HUES64 (cell line): ENCODE measurements around the gene MYRIP.

Experiments
- H3K27ac ChIP-seq: 2 replicates; pipeline ENCODE4 v1.7.0; 2013; ENCODE audit warnings: low read depth, low read length, inconsistent platforms
- H3K27me3 ChIP-seq: 2 replicates; pipeline ENCODE4 v1.6.1; 2013; ENCODE audit warnings: mild to moderate bottlenecking, low read length; ENCODE audit not compliant: insufficient read depth
- H3K36me3 ChIP-seq: 2 replicates; pipeline ENCODE4 v1.6.1; 2013; ENCODE audit warnings: mild to moderate bottlenecking, low read length; ENCODE audit not compliant: insufficient read depth
- H3K4me1 ChIP-seq: 2 replicates; pipeline ENCODE4 v1.6.1; 2013; ENCODE audit warnings: mild to moderate bottlenecking, low read length, moderate library complexity; ENCODE audit not compliant: insufficient read depth
- H3K4me3 ChIP-seq: 2 replicates; pipeline ENCODE4 v1.5.1; 2013; ENCODE audit warnings: mild to moderate bottlenecking, low read length, moderate library complexity
- H3K9ac ChIP-seq: 2 replicates; pipeline ENCODE4 v1.6.1; 2013; ENCODE audit warnings: mild to moderate bottlenecking, low read depth, low read length
- H3K9me3 ChIP-seq: 2 replicates; pipeline ENCODE4 v1.6.1; 2013; ENCODE audit warnings: low read depth, low read length; ENCODE audit not compliant: insufficient read depth
- WGBS: fragments of 150-250, 120-280 bp; methylation state at CpG from one replicate; pipeline ENCODE4 v1.1.7; 2013; ENCODE audit warnings: missing lambda C conversion rate; 5-methylcytosine and 5-hydroxymethylcytosine counted together

The MYRIP gene

DNA sequence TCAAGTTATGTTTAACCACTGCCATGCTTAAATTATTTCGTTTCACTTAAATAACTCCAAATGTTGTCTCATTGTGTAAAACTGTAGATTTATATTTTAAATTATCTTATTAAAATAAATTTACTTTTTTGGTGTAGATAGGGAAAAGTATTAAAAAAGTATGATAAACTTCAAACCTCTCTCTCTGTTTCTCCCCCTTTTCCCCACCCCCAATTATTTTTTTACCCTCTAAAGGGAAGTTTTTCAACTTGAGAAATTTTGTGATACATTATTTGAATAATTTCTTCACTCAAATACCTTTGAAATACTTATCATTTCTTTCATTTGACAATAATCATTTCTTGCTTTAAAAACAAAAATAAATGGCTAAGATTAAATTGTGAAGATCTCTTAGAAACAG is 433.2 kb downstream of the MYRIP start:
- Histone ChIP-seq H3K36me3 (no peaks in the 10 kb centered on the region), H3K27me3 (no peaks in the 10 kb centered on the region)

GRCh38 chr3:40243056-40243455 is 433.6 kb downstream of the MYRIP start:
- H3K4me3 ChIP-seq, result no peak overlapping the region
- 100% methylated on average over 1 of the region's 1 CpG for WGBS

More for the DNA sequence above, 433.2 kb downstream of the MYRIP start:
- WGBS, result 100% methylated on average over 1 of the region's 1 CpG
- H3K27ac ChIP-seq, result no peak overlapping the region
- no peaks in the 10 kb centered on the region for H3K9me3 ChIP-seq
- H3K9ac ChIP-seq, result no peak overlapping the region
- no peak overlapping the region for H3K4me3 ChIP-seq
- no peaks in the 10 kb centered on the region for H3K4me1 ChIP-seq

DNA sequence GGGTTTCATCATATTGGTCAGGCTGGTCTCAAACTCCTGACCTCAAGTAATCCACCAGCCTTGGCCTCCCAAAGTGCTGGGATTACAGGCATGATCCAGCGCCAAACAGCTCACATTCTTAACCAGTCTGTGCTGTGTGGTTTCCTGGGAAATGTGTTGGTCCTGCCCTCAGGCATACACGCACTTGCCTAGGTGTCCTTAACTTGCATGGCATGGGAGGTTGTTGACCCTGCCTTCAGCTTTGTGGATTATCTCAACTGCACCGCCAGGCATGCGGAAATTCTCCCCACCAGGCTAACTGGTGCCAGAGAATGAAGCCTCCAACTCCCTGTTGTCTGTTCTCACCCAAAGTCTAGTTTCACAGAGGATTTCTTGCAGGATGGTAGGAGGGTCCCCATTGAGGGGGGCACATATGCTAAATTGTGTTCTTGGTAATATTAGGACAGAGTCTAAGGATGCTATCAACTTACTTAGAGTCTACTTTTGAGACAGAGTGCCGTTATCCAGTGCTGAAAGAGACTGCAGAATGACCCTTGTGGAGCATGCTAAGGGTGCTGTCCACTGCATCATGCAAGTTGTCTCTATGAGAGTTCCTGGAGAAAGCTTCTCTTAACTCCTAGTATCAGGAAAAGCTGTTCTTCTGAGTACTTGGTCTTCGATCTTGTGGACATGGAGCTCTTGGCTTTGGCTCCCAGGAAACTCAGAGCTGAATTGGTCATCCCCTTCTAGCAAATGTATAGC is 438.5 kb downstream of the MYRIP start:
- WGBS, result 93% methylated on average over 6 of the region's 6 CpGs

More at GRCh38 chr3:40243056-40243455, 433.6 kb downstream of the MYRIP start:
- Histone ChIP-seq H3K4me1 (no peaks in the 10 kb centered on the region), H3K9me3 (no peaks in the 10 kb centered on the region), H3K9ac (no peak overlapping the region), H3K27me3 (no peaks in the 10 kb centered on the region), H3K36me3 (no peaks in the 10 kb centered on the region), H3K27ac (no peak overlapping the region)

DNA sequence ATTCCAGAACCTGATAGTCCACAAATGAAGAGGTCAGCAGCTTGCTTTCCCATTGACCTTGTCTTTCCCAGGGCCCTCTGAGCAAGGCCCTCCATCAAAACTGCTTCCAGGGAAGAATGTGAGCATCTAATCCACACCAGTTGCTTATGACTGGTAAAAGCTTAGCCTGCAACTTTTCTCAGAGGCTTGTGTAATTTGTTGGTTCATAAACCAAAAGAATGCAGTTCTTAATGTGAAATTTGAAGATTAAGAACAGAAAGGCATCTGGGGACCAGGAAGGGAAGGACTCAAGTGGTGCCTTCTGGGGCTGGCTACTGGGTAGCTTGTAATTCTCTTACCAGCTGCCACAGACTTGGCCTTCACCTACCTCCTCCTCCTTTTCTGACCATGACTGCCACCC is 439.2 kb downstream of the MYRIP start:
- Histone ChIP-seq H3K9ac (no peak overlapping the region), H3K36me3 (no peaks in the 10 kb centered on the region), H3K27me3 (no peaks in the 10 kb centered on the region), H3K27ac (no peak overlapping the region), H3K4me3 (no peak overlapping the region), H3K9me3 (no peaks in the 10 kb centered on the region), H3K4me1 (no peaks in the 10 kb centered on the region)

More for the DNA sequence above, 438.5 kb downstream of the MYRIP start:
- Histone ChIP-seq H3K36me3 (no peaks in the 10 kb centered on the region), H3K27me3 (no peaks in the 10 kb centered on the region), H3K4me3 (no peak overlapping the region), H3K9me3 (no peaks in the 10 kb centered on the region), H3K9ac (no peak overlapping the region), H3K4me1 (no peaks in the 10 kb centered on the region), H3K27ac (no peak overlapping the region)

DNA sequence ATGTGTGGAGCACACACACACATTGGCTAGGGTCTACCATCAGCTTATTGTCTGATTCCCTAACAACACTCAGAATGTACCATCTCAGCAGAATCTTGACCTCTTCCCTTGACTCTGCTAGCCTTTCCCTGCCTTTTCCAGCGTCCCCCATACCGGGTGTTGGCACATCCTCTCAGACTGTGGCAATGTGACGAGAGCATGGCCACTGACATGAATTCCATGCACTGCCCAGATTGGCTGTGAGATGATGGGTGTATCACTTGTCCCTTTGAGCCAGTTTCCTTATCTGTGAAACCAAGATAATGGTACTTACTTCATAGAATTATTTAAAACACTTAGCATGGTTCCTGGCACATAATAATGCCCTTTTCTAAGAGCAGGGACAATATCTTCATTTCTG is 439.8 kb downstream of the MYRIP start:
- no peak overlapping the region for H3K9ac ChIP-seq
- H3K27me3 ChIP-seq, result no peaks in the 10 kb centered on the region
- 93% methylated on average over 3 of the region's 3 CpGs for WGBS
- H3K36me3 ChIP-seq, result no peaks in the 10 kb centered on the region
- H3K27ac ChIP-seq, result no peak overlapping the region
- no peaks in the 10 kb centered on the region for H3K9me3 ChIP-seq
- H3K4me1 ChIP-seq, result no peaks in the 10 kb centered on the region
- no peak overlapping the region for H3K4me3 ChIP-seq

GRCh38 chr3:40254491-40254890 is 445.1 kb downstream of the MYRIP start:
- no peaks in the 10 kb centered on the region for H3K36me3 ChIP-seq
- H3K9ac ChIP-seq, result no peak overlapping the region
- H3K9me3 ChIP-seq, result no peaks in the 10 kb centered on the region
- H3K27ac ChIP-seq, result no peak overlapping the region
- H3K27me3 ChIP-seq, result no peaks in the 10 kb centered on the region
- H3K4me1 ChIP-seq, result peaks cover 3% of the 10 kb centered on the region
- WGBS, result 86% methylated on average over 2 of the region's 2 CpGs
- no peak overlapping the region for H3K4me3 ChIP-seq

GRCh38 chr3:40254891-40255290 is 445.5 kb downstream of the MYRIP start:
- no peak overlapping the region for H3K9ac ChIP-seq
- peaks cover 7% of the 10 kb centered on the region for H3K4me1 ChIP-seq
- H3K27ac ChIP-seq, result no peak overlapping the region
- H3K9me3 ChIP-seq, result no peaks in the 10 kb centered on the region
- H3K4me3 ChIP-seq, result no peak overlapping the region
- H3K27me3 ChIP-seq, result no peaks in the 10 kb centered on the region
- WGBS, result 95% methylated on average over 2 of the region's 2 CpGs
- H3K36me3 ChIP-seq, result no peaks in the 10 kb centered on the region

GRCh38 chr3:40255532-40255931 is 446.1 kb downstream of the MYRIP start:
- no peaks in the 10 kb centered on the region for H3K36me3 ChIP-seq
- H3K9me3 ChIP-seq, result no peaks in the 10 kb centered on the region
- no peak overlapping the region for H3K27ac ChIP-seq
- no peak overlapping the region for H3K4me3 ChIP-seq
- 100% methylated on average over 1 of the region's 1 CpG for WGBS
- no peaks in the 10 kb centered on the region for H3K27me3 ChIP-seq
- peaks cover 7% of the 10 kb centered on the region for H3K4me1 ChIP-seq
- no peak overlapping the region for H3K9ac ChIP-seq

- WGBS, result 95% methylated on average over 7 of the region's 7 CpGs
- H3K36me3 ChIP-seq, result no peaks in the 10 kb centered on the region
Measured at GRCh38 chr3:40258064-40258463, 448.7 kb downstream of the MYRIP start.

DNA sequence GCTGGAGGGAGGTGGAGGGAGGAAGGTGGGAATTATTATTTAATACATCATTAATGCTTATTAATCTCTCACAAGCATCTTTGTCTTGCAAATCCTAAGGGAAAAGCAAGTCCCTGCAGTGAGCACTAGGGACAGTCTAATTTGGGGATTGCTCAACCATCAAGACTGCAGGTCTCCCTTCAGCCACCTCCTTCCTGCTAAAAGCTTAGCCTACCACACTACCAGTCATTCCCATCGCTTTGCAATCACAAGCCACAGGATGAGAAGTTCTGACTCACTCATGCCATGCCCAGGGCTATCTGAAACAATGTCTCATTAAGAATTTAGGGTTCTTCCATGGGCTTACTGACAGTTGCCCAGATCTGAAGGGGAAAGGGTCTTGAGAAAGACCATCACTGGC is 449.1 kb downstream of the MYRIP start:
- WGBS, result 64% methylated on average over 1 of the region's 1 CpG
- Histone ChIP-seq H3K27ac (no peak overlapping the region), H3K9me3 (no peaks in the 10 kb centered on the region)

More at GRCh38 chr3:40258064-40258463, 448.7 kb downstream of the MYRIP start:
- no peak overlapping the region for H3K9ac ChIP-seq
- H3K4me3 ChIP-seq, result no peak overlapping the region
- H3K27ac ChIP-seq, result no peak overlapping the region
- H3K9me3 ChIP-seq, result no peaks in the 10 kb centered on the region
- no peaks in the 10 kb centered on the region for H3K27me3 ChIP-seq
- peaks cover 7% of the 10 kb centered on the region for H3K4me1 ChIP-seq

DNA sequence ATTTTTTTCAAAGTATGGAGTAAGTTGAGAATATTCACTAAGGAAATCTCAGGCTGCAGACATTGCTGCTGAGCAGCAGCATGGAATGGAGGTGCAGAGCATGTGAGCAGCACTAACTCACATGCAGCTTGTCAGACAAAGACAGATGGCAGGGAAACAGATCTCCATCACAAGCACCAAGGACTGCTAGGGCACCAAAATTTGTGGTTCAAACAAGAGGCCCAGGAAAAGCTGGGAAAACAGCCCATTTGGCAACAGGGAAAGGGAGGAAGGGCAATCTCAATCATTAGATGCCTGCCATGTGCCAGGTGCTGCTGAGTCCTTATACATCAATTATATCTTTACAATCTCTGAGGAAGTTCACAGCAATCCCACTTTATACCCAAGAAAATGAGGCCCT is 452.9 kb downstream of the MYRIP start:
- no peaks in the 10 kb centered on the region for H3K36me3 ChIP-seq
- no peak overlapping the region for H3K4me3 ChIP-seq
- H3K27ac ChIP-seq, result no peak overlapping the region
- no peaks in the 10 kb centered on the region for H3K9me3 ChIP-seq
- H3K4me1 ChIP-seq, result peaks cover 4% of the 10 kb centered on the region
- no peaks in the 10 kb centered on the region for H3K27me3 ChIP-seq
- H3K9ac ChIP-seq, result no peak overlapping the region

More for the DNA sequence above, 449.1 kb downstream of the MYRIP start:
- H3K36me3 ChIP-seq, result no peaks in the 10 kb centered on the region
- H3K4me1 ChIP-seq, result peaks cover 7% of the 10 kb centered on the region
- no peaks in the 10 kb centered on the region for H3K27me3 ChIP-seq
- no peak overlapping the region for H3K4me3 ChIP-seq
- H3K9ac ChIP-seq, result no peak overlapping the region

DNA sequence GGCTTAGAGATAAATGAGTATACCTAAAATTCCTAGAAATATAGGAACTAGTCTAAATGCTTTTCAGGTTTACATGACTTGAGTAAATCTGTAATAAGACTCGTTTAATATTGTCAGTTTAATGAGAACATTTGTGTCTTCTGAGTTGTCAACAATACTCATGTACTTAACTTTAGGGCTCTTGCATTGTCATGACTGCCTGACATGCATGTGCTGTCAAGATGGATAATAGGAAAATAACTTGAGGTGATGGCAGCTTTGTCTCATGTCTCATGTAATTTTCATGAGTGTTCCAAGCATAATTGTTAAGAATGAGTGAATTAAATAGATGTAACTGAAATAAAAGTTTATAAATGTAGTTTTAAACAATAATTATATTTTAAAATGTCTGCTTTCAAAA is 455.0 kb downstream of the MYRIP start:
- Histone ChIP-seq H3K4me1 (peaks cover 8% of the 10 kb centered on the region), H3K9ac (no peak overlapping the region), H3K36me3 (no peaks in the 10 kb centered on the region), H3K4me3 (no peak overlapping the region), H3K27ac (no peak overlapping the region), H3K27me3 (no peaks in the 10 kb centered on the region), H3K9me3 (no peaks in the 10 kb centered on the region)
- WGBS, result 83% methylated on average over 1 of the region's 1 CpG
